ENCODE measurements around the gene MMD.

The MMD gene

GRCh38 chr17:55344514-55344997 lies 77.1 kb downstream of the MMD start:
- DNase-seq, result no peak

GRCh38 chr17:55343900-55344513 lies 77.6 kb downstream of the MMD start:
- no peak for DNase-seq

DNA sequence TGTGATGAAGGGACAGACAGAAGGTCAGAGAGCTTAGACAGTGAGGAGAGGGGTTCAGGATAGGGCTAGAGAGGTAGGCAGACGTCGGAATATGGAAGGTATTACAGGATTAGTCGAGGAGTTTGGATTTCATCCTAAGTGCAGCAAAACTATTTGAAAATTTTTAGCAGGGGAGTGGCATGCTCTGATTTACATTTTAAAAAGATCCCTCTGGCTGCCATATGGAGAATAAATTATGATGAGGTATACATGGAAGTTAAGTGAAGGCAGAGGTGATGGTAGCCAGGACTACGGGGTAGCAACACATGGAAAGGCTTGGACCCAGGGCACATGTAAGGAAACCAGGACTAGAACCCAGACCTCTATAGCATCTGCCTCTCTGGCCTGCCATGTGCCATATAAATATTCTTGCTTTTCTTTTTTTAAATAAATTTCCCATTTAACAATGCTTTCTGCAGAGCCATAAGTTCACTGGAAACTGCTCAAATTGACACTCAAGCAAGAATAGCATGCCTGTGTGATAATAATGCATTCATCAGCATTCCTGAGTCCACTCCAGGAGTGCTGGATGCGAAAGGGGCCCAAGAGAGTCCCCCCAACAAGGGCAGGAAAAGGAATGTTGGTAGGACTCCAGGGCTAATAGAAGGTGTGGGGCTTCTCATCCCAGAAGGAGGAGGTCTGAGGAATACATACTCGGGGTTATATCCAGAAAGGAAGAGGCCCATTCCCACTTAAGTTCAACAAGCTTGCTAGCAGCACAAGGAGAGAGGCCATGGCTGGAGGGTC lies 78.6 kb downstream of the MMD start:
- DNase-seq, result no peak

Measured in activated CD8-positive, alpha-beta memory T cell treated with anti-CD3 and anti-CD28 coated beads, Interleukin-2, amount 50 U/mL, for 48 hours (primary cell).